NT2/D1 (cell line): ENCODE results near the gene TMEM74B.

Experiments used
- YY1 ChIP-seq: IDR thresholded peaks from 2 replicates; pipeline ENCODE4 v1.6.1; 2011; ENCODE audit not compliant: insufficient read length, insufficient read depth
- ZNF274 ChIP-seq: IDR thresholded peaks from 2 replicates; pipeline ENCODE4 v1.6.1; 2011; ENCODE audit warnings: mild to moderate bottlenecking, low read depth, low read length

- no peak for TF ChIP-seq ZNF274
- TF ChIP-seq YY1 = no peak
Measured at GRCh38 chr20:1160991-1161390, 23.8 kb downstream of the TMEM74B start.
